Suprapubic skin (tissue), 4 donors: Measurements from ENCODE around the gene CDH4. TPM values are rescaled to one million over a fixed set of nuclear protein-coding genes. Genes with fewer than 3 reads are reported as not detected.

ENCODE experiments used
- DNase-seq, 2 donors: peaks; one replicate each; pipeline ENCODE4 v3.0.0-alpha.2; 2019; ENCODE audit warnings: low spot score in 2 of 2
- H3K27ac ChIP-seq: fragments of 200-600 bp; sonication (generic); one replicate; pipeline ENCODE4 v1.5.1; 2019
- H3K27me3 ChIP-seq: fragments of 200-600 bp; sonication (generic); one replicate; pipeline ENCODE4 v1.5.1; 2019
- H3K36me3 ChIP-seq: fragments of 200-600 bp; sonication (generic); one replicate; pipeline ENCODE4 v1.5.1; 2019
- H3K4me1 ChIP-seq: fragments of 200-600 bp; sonication (generic); one replicate; pipeline ENCODE4 v1.5.1; 2019
- H3K4me3 ChIP-seq: fragments of 200-600 bp; sonication (generic); one replicate; pipeline ENCODE4 v1.5.1; 2019; ENCODE audit warnings: mild to moderate bottlenecking
- H3K9me3 ChIP-seq: fragments of 200-600 bp; sonication (generic); one replicate; pipeline ENCODE4 v1.5.1; 2019
- CTCF ChIP-seq, 2 donors: fragments of 200-600 bp in 1 of 2; fragments of 450-650 bp in 1 of 2; sonication (generic) in 1 of 2; IDR thresholded peaks; one replicate each; pipeline ENCODE4 v1.5.1; 2016 to 2019; ENCODE audit warnings: antibody characterized with exemption in 2 of 2, mild to moderate bottlenecking in 1 of 2, moderate library complexity in 1 of 2
- EP300 ChIP-seq: sonication (generic); formaldehyde crosslinking; IDR thresholded peaks from one replicate; pipeline ENCODE4 v1.6.1; 2017; ENCODE audit warnings: antibody characterized with exemption
- POLR2A ChIP-seq, 2 donors: fragments of 450-650 bp; IDR thresholded peaks; one replicate each; pipeline ENCODE4 v1.6.1; 2017; ENCODE audit warnings: antibody characterized with exemption in 2 of 2, mild to moderate bottlenecking in 2 of 2, moderate library complexity in 2 of 2
- POLR2AphosphoS5 ChIP-seq, 3 donors: sonication (generic); formaldehyde crosslinking; IDR thresholded peaks; one replicate each; pipeline ENCODE4 v1.6.1; 2017; ENCODE audit warnings: antibody characterized with exemption in 3 of 3
- WGBS: methylation state at CpG from one replicate; pipeline ENCODE4 v1.1.5; 2018; 5-methylcytosine and 5-hydroxymethylcytosine counted together
- total RNA-seq, 4 donors: library from RNA; depleted of rRNA; stranded (reverse); fragments of >200 nt; gene quantifications; one replicate each; pipeline ENCODE4 v1.1.0, GENCODE V29; 2016

Gene CDH4
- total RNA-seq, 4 donors from 2014 or later = 0.91 to 5.9 (median 2.6) TPM

- H3K4me3 ChIP-seq = no peak overlapping the region
- no peak for DNase-seq
- H3K27ac ChIP-seq = no peak overlapping the region
- peaks cover 3% of the 10 kb centered on the region for H3K4me1 ChIP-seq
- TF ChIP-seq POLR2AphosphoS5 (IDR thresholded peaks at IDR 0.05) (no peak), EP300 (no peak), POLR2A (IDR thresholded peaks at IDR 0.05) (no peak), CTCF (IDR thresholded peaks at IDR 0.05) (no peak)
- 75% methylated on average over 7 of the region's 10 CpGs for WGBS
- H3K27me3 ChIP-seq = peaks cover 3% of the 10 kb centered on the region
- H3K9me3 ChIP-seq = no peaks in the 10 kb centered on the region
- H3K36me3 ChIP-seq = no peaks in the 10 kb centered on the region
These were observed 403.5 kb downstream of the CDH4 start for GRCh38 chr20:61655591-61655990.

- peaks cover 3% of the 10 kb centered on the region for H3K4me1 ChIP-seq
- WGBS = 78% methylated on average over 19 of the region's 21 CpGs
- no peak overlapping the region for H3K4me3 ChIP-seq
- H3K9me3 ChIP-seq = no peaks in the 10 kb centered on the region
- H3K27me3 ChIP-seq = peaks cover 3% of the 10 kb centered on the region
- no peaks in the 10 kb centered on the region for H3K36me3 ChIP-seq
- TF ChIP-seq POLR2AphosphoS5 (IDR thresholded peaks at IDR 0.05) = no peak
- no peak for TF ChIP-seq EP300
- no peak for TF ChIP-seq CTCF (IDR thresholded peaks at IDR 0.05)
- no peak for TF ChIP-seq POLR2A (IDR thresholded peaks at IDR 0.05)
- H3K27ac ChIP-seq = no peak overlapping the region
- DNase-seq = no peak
These were observed 404.1 kb downstream of the CDH4 start for GRCh38 chr20:61656198-61656597.

- peaks cover 3% of the 10 kb centered on the region for H3K4me1 ChIP-seq
- TF ChIP-seq EP300 (no peak), POLR2AphosphoS5 (IDR thresholded peaks at IDR 0.05) (no peak), CTCF (IDR thresholded peaks at IDR 0.05) (no peak), POLR2A (IDR thresholded peaks at IDR 0.05) (no peak)
- no peaks in the 10 kb centered on the region for H3K36me3 ChIP-seq
- no peaks in the 10 kb centered on the region for H3K9me3 ChIP-seq
- no peak overlapping the region for H3K4me3 ChIP-seq
- WGBS = 73% methylated on average over 15 of the region's 15 CpGs
- no peak overlapping the region for H3K27ac ChIP-seq
- no peak for DNase-seq
- H3K27me3 ChIP-seq = no peaks in the 10 kb centered on the region
These were observed 405.8 kb downstream of the CDH4 start for GRCh38 chr20:61657721-61658377.

GRCh38 chr20:61658563-61658962 lies 406.5 kb downstream of the CDH4 start:
- H3K27ac ChIP-seq = no peak overlapping the region
- no peaks in the 10 kb centered on the region for H3K9me3 ChIP-seq
- H3K36me3 ChIP-seq = no peaks in the 10 kb centered on the region
- H3K27me3 ChIP-seq = no peaks in the 10 kb centered on the region
- WGBS = 92% methylated on average over 5 of the region's 6 CpGs
- peaks cover 3% of the 10 kb centered on the region for H3K4me1 ChIP-seq
- no peak overlapping the region for H3K4me3 ChIP-seq
- no peak for DNase-seq
- no peak for TF ChIP-seq CTCF (IDR thresholded peaks at IDR 0.05)
- TF ChIP-seq POLR2AphosphoS5 (IDR thresholded peaks at IDR 0.05) = no peak
- no peak for TF ChIP-seq POLR2A (IDR thresholded peaks at IDR 0.05)
- no peak for TF ChIP-seq EP300

GRCh38 chr20:61659246-61659993 lies 407.4 kb downstream of the CDH4 start:
- Histone ChIP-seq H3K36me3 (no peaks in the 10 kb centered on the region), H3K4me1 (peaks cover 5% of the 10 kb centered on the region), H3K9me3 (no peaks in the 10 kb centered on the region), H3K27me3 (no peaks in the 10 kb centered on the region), H3K27ac (no peak overlapping the region), H3K4me3 (no peak overlapping the region)
- WGBS = 53% methylated on average over 10 of the region's 11 CpGs
- TF ChIP-seq POLR2A (IDR thresholded peaks at IDR 0.05) = no peak
- no peak for TF ChIP-seq EP300
- no peak for TF ChIP-seq POLR2AphosphoS5 (IDR thresholded peaks at IDR 0.05)
- TF ChIP-seq CTCF (IDR thresholded peaks at IDR 0.05) = no peak
- no peak for DNase-seq
